ENCODE results near the gene SAFB.

Gene SAFB

DNA sequence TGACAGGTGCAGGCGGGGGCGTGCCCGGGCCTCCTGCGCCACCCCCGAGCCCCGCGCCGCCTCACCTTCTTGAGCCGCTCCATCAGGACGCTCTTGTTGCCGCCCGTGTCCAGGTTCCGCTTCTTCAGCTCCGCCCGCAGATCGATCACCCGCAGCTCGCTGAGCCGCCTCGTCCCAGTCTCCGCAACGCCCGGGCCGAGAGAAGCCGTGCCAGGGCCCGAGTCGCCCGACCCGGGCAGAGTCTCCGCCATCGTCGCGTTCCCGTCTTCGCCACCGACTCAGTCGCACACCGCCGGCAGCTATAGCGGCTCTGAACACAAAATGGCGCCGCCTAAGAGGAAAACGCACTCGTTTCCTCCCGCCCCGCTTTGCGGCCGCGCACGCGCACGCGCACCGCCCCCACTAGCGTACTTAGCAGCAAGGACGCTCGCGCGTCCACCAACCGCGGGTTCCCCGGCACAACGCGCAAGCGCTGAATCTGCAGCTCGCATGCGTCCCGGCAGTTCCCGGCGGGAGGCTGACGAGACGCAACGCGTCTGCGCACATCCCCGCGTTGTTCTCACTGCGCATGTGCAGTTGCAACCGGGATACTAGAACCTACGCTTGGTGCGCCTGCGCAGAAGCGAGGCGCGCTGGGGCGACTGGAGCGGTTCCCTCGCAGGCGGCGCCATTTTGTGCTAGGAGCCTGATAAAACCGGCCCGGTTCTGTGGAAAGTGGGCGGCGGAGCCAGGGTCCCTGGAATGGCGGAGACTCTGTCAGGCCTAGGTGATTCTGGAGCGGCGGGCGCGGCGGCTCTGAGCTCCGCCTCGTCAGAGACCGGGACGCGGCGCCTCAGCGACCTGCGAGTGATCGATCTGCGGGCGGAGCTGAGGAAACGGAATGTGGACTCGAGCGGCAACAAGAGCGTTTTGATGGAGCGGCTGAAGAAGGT, at the start of gene SAFB, which contains the start of gene SAFB2:
SAFB (plus strand) TSS at position 619 of the 932 bp plus-strand sequence; CDS start at position 742, 123 bp downstream.
SAFB2 (minus strand) TSS at position 312 of the 932 bp plus-strand sequence; CDS start at position 251, 61 bp downstream.
- peak; percentile 97 for FAIRE-seq

DNA sequence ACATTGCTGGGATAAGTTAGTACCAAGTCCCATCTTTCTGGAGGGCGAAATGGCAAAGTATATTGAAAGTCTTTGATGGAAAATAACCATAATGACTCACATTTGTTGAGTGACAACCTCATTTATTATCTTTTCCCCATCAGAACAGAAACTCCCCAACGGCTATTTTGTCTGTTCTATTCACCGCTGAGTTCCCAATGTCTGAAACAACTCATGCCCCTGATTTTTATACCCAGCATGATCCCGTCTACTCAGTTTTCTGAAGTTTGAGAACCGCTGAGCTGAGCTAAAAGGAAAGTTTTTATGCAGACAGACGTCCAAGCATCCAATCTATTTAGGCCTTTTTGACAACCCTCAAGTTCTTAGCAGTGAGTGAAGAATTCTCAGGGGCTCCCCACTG, 47.3 kb upstream of the SAFB start:
- no peak for FAIRE-seq

DNA sequence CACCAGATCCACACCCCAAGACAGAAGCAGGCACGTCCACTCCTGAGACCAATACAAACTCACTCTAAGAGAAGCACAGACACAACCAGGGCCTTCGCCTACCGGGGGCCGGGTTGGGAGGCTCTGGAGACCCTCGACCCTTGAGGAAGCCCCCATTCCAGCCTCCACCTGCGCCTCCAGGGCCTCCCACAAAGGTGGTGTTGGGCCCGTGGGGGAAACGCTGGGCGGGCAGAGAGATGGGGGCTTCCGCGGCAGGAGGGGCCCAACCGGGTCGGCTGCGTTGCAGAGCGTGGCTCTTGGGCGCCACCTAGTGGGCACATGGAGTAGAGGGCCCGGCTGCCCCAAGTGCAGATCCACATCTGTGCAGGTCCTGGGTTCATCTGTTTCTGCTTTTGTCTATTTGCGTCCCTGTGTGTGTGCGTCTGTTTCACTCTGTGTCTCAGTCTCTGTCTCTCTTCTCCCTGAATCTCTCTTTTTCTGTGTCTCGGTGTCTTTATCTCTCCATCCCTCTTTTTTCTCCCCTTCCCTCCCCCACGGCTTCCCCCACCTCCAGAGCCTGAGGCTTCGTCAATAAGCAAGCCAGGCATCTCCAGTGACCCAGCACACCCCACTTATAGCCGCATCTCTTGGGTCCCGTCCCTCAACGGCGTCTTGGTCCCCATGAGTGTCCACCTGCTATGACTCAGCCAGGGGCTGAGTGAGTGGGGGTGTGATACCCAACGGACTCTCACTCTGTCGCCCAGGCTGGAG, 44.6 kb upstream of the SAFB start:
- FAIRE-seq = no peak

DNA sequence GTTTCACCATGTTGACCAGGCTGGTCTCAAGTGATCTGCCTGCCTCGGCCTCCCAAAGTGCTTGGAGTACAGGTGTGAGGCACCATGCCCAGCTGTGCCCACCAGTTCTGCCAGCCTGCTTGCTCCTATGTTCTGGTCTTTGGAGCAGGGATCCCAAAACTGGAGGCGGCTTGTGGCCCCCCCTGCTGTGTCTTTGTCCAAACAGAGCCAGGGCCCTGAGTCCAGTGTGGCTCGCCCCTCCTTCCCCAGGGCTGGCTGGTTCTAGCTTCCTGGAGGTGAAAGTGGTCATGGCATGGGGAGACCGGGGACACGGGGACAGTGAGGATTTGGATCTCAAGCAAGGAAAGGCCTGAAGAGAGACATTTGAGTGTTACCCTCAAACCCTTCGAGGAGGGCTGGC, 43.6 kb upstream of the SAFB start:
- no peak for FAIRE-seq

DNA sequence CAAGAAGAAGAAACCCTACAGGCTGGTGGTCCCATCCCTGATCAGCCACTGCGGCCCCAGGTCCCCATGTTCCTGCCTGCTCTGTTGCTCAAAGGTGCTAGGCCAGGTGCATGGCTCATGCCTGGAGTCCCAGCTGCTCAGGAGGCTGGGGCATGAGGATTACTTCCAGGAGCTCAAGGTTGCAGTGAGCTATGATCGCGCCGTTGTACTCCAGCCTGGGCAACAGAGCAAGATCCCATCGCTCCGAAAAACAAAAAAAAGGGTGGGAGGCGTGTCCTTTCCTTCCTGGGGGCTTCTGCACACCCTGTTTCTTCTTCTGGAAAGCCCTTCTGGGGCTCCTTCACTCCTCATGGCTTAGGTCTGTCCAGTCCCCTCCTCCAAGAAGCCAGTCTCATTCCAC, 43.2 kb upstream of the SAFB start:
- FAIRE-seq = no peak

- FAIRE-seq = no peak
Observed at GRCh38 chr19:5580161-5580571, 42.7 kb upstream of the SAFB start.

DNA sequence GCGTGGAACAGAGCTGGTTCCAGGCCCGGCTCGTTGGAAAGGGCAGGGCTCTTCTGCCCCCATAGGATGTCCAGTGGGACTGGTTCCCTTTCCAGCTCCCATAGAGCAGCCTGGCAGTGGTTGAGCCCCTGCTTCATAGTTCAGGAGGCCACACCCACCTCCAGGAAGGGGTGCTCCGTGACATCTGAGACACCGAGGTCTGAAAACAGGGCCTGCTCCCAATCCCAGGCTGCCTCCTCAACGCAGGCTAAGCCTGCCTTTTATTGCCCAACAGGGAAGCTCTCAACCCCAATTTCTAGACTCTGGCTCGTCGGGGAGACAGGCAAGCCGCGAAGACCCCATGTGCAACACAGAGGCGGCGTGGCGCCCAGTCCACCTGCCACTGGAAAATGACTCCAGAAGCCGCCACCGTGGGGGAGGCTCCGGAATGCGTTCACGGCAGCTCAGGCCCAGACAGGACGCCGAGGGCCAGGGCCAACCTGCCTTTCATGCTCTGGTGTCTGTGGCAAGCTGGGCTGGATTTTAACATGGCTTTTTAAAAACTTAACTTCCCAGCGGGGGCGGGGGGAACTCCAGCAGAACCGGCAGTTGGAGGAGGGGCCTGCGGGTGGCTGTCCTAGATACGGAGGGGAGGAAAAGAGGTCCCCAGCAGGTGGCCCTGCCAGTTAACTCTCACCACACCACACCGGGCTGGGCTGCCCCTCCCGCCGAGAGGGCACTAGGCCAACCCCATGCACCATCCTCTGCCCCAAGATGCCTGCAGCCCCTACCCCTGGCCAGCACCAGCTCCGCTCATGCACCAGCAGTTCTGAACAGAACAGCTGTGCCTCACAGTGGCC, 37.2 kb upstream of the SAFB start:
- FAIRE-seq = no peak

- FAIRE-seq = no peak
Observed at GRCh38 chr19:5586300-5587070, 36.4 kb upstream of the SAFB start.

- no peak for FAIRE-seq
Observed at GRCh38 chr19:5587071-5587455, 35.8 kb upstream of the SAFB start.

GRCh38 chr19:5587661-5588060, 35.2 kb upstream of the SAFB start:
- FAIRE-seq = no peak

- FAIRE-seq = no peak
Observed at GRCh38 chr19:5588441-5588840, 34.4 kb upstream of the SAFB start.

- no peak for FAIRE-seq
Observed at GRCh38 chr19:5588906-5589676, 33.8 kb upstream of the SAFB start.

DNA sequence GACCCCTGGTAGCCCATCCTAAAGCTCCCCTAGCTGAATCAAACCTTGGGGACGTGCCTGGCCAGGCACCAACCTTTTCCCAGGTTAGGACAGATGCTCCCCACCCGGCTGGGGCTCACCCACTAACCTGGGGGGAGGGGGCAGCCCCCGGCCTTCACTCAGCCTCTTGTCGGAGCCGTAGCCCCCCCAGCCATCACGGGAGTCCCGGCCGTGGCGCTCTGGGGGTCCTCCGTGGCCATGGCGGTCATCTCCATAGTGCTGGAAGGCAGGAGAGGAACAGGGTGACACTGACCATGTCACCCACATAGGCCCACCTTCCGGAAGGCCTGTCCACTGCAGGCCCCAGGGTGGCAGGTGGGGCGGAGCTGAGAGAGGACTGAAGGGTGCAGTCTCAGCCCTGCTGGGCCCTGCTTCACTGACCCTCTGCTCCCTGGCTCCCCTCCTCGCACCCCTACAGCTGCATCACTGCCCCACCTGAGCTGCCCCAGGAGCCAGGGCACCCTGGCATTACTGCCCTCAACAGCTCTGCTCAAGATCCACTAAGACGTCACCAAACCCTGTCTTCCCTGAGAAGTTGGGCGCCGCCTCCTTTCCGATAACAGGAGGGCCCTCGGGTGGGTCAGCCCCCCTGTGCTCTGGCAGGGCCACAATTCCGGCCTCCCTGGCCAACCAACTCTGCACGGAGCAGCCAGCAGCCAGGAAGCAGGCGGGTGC, 32.6 kb upstream of the SAFB start:
- FAIRE-seq = no peak

DNA sequence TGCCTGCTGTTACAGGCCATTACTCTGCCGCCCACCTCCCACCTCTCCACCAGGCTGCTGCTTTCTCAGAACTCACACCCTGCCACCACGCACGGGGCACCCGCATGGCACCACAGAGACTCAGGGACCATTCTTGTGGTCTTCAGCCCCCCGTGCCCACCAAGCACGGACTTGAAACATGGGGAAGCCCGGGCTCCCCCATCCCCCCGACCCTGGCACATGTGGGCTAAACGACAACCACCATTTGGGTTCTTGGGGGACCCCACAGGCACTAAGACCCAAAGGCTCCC, 32.1 kb upstream of the SAFB start:
- FAIRE-seq = no peak

GRCh38 chr19:5591476-5591875, 31.4 kb upstream of the SAFB start:
- no peak for FAIRE-seq

GRCh38 chr19:5592531-5593342, 30.1 kb upstream of the SAFB start:
- no peak for FAIRE-seq

DNA sequence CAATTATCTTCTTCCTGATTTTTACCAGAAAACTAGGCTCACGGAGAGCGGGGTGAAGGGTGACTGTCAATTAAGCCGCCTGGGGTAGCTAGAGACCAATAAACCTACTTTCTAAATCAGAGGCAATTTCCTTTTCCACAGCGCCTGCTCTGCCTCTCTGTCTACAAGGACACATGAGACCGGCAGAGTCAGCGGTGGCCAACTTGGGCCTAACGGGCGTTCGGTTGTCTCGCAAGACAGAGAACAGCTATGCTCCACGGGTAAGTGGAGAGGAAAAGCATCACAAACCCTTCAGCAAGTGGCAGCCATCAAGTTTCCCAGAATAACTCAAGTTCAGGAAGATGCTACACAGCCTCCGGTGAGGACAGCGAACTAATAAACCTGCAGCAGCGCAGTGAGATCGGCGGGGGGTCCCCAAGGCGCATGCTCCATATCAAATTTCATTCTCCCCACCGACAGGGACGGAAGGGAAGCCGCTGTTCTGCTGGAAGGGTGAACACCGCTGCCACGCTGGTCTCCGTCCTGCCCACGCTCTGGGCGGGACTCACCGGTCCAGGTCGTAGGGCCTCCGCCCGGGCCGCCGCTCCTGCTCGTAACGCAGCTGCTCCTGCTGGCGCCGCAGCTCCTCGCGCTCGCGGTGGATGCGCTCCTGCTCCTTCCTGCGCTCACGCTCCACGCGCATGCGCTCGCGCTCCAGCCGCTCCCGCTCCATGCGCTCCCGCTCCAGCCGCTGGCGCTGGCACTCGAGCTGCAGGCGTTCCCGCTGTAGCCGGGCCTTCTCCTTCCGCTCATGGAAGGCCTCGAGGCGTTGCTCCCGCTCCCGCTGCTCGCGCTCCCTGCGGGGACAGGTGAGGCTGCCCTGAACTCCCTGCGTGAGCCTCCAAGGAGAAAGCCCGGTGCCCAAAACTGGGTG, 29.3 kb upstream of the SAFB start:
- FAIRE-seq = no peak

DNA sequence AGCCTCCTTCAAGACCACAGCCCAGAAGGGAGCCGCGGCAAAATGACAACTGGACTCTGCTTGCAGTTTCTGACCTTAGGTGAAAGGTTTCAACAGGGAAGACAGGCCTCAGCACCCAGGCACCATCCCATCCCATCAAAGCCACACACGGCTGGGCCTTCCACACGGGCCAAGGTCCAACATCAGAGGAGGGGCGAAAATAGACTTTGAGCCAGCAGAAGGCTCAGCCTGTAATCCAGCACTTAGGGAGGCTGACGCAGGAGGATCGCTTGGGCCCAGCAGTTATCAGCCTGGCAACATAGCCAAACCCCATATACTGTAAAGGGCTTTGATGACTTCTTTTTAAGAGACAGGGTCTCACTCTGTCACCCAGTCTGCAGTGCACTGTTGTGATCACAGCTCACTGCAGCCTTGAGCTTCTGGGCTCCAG, 28.3 kb upstream of the SAFB start:
- FAIRE-seq = no peak

DNA sequence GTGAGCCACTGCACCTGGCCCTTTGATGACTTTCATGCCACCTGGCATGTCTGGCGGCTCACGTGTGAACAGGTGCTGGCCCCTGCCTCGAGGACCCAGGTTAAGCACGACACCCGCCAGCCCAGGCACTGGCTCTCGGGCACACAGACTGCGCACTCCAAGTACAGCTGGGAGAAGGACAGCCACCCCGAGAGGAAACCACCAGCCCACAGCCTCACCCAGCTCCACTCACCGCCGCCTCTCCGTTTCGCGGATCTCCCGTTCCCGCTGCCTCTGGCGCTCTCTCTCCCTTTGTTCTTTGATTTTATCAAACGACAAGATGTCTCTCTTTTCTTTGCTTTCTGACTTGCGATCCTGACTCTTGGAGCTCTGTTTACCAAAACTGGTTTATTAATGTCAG, 27.8 kb upstream of the SAFB start:
- no peak for FAIRE-seq
